Panc1 (cell line): Measurements from ENCODE around the gene TRIO. TPM values are rescaled to one million over a fixed set of nuclear protein-coding genes. Genes with fewer than 3 reads are reported as not detected.
A peak's percentile ranks its signal among the peaks of the same experiment; 100 is the strongest.

ENCODE experiments used
- ATAC-seq: fragments of 200-7000 bp; cut with Tn5 transposase; 2 replicates; pipeline ENCODE4 v1.9.1; 2020; ENCODE audit warnings: mild to moderate bottlenecking, moderate library complexity
- BruUV-seq: library from RNA; stranded (reverse); fragments of 400-500 nt; replicated peaks from 2 replicates; lab custom pipeline; 2021; lab: Mats Ljungman, UMichigan
- CTCF ChIA-PET: fragments of 300-600 bp; sonication (Branson Sonifier 250); formaldehyde crosslinking; loops from one replicate; lab custom pipeline; 2022; ENCODE audit warnings: antibody characterized with exemption; lab: Charles Lee
- POLR2A ChIA-PET: fragments of 300-600 bp; sonication (Branson Sonifier 250); formaldehyde crosslinking; loops from one replicate; lab custom pipeline; 2022; ENCODE audit warnings: antibody characterized with exemption; lab: Charles Lee
- DNase-seq: peaks from one replicate; pipeline ENCODE4 v3.0.0-alpha.2; 2010; ENCODE audit warnings: low read depth, low spot score
- H3K27ac ChIP-seq: 2 replicates; pipeline ENCODE4 v1.5.1; 2011; ENCODE audit warnings: mild to moderate bottlenecking, low read length, inconsistent platforms
- H3K27me3 ChIP-seq: fragments of 200-500 bp; sonication (Bioruptor generic); 2 replicates; pipeline ENCODE4 v1.6.0; 2014; ENCODE audit warnings: low read length, inconsistent platforms; ENCODE audit not compliant: control insufficient read depth, insufficient read depth
- H3K36me3 ChIP-seq: fragments of 200-500 bp; sonication (Bioruptor generic); 2 replicates; pipeline ENCODE4 v1.5.1; 2014; ENCODE audit warnings: inconsistent platforms, mild to moderate bottlenecking, low read length, moderate library complexity; ENCODE audit not compliant: control insufficient read depth, insufficient read depth
- H3K4me1 ChIP-seq: 2 replicates; pipeline ENCODE4 v1.5.1; 2011; ENCODE audit warnings: inconsistent platforms, mild to moderate bottlenecking, low read length, moderate library complexity; ENCODE audit not compliant: control insufficient read depth, insufficient read depth
- H3K4me3 ChIP-seq, 2 experiments: 2 replicates each; pipeline ENCODE4 v1.5.1; 2011 to 2012; ENCODE audit warnings: low read depth in 2 of 2, low read length in 2 of 2, mild to moderate bottlenecking in 2 of 2, inconsistent platforms in 1 of 2, moderate library complexity in 1 of 2
- H3K9me3 ChIP-seq: fragments of 200-500 bp; sonication (Bioruptor generic); 2 replicates; pipeline ENCODE4 v1.5.1; 2014; ENCODE audit warnings: low read depth, mild to moderate bottlenecking, inconsistent platforms, low read length, moderate library complexity; ENCODE audit not compliant: control insufficient read depth, insufficient read depth
- POLR2AphosphoS5 ChIP-seq: IDR thresholded peaks from 2 replicates; pipeline ENCODE4 v1.6.1; 2012; ENCODE audit warnings: mild to moderate bottlenecking, low read depth, low read length, moderate library complexity
- SIN3A ChIP-seq: IDR thresholded peaks from 2 replicates; pipeline ENCODE4 v1.6.1; 2012; ENCODE audit warnings: low read depth, mild to moderate bottlenecking, low read length, moderate library complexity, borderline replicate concordance; ENCODE audit not compliant: insufficient read depth
- TCF7L2 ChIP-seq: IDR thresholded peaks from 2 replicates; pipeline ENCODE4 v1.6.1; 2011; ENCODE audit warnings: mild to moderate bottlenecking, low read depth, low read length, inconsistent platforms
- in situ Hi-C: cut with HindIII; loops from 2 replicates; pipeline ENCODE4 v1.10.0; 2016; ENCODE audit warnings: low sequenced_read_pairs, low pct_unique_long_range_greater_than_20kb
- intact Hi-C: fragments of 100-400 bp; cut with micrococcal nuclease; formaldehyde crosslinking; loops from one replicate; pipeline ENCODE4 v1.10.0; 2022; ENCODE audit not compliant: unreplicated experiment
- total RNA-seq: library from RNA; stranded (reverse); gene quantifications from one replicate; pipeline ENCODE4 v1.2.1, GENCODE V29; 2021; ENCODE audit not compliant: unreplicated experiment
- TF ChIP-seq, protein P1 (sequence below), 2 experiments: IDR thresholded peaks; 2 replicates each; pipeline ENCODE4 v1.6.1; 2011 to 2012; ENCODE audit warnings: low read depth in 2 of 2, control low read depth in 1 of 2, low read length in 1 of 2, mild to moderate bottlenecking in 1 of 2, moderate library complexity in 1 of 2; ENCODE audit not compliant: insufficient read depth in 1 of 2
- TF ChIP-seq, protein P2 (sequence below): fragments of 450-650 bp; IDR thresholded peaks from 2 replicates; pipeline ENCODE4 v1.5.1; 2017; ENCODE audit warnings: mild to moderate bottlenecking

TRIO gene
- total RNA-seq, 1 experiment from 2014 or later = 349 TPM

DNA sequence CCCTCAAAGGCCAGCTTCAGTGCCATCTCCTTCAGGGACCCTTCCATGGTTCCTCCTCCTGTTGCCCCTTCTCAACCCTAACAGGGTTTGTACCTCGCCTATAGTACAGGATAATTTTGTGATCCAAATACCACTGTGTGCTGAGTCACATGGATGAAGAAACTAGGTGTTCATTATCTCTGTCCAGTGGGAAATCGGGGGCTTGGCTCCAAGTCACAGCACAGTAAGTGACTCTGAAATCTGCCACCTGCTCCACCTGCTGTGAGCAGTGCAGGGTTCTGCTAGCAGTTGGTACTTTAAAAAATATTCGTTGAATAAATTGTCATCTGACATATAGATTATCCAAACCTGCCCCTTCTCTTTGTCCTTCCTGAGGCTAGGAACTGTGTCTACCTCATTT is 315.3 kb downstream of the TRIO start:
- intact Hi-C loops (no loop called here), in situ Hi-C loops (no loop called here)
- no peaks in the 10 kb centered on the region for H3K4me1 ChIP-seq
- H3K36me3 ChIP-seq = peaks cover 53% of the 10 kb centered on the region
- BruUV-seq = no TSS peak
- ChIA-PET POLR2A (no interaction called here), CTCF (no interaction called here)
- no peaks in the 10 kb centered on the region for H3K27me3 ChIP-seq
- H3K4me3 ChIP-seq = no peak overlapping the region
- H3K9me3 ChIP-seq = no peaks in the 10 kb centered on the region; the same call in 1 of the 2 replicates
- no peak for ATAC-seq
- no peak for TF ChIP-seq SIN3A
- no peak for DNase-seq
- H3K27ac ChIP-seq = peak overlapping the region; percentile 7; the same call in 1 of the 2 replicates

DNA sequence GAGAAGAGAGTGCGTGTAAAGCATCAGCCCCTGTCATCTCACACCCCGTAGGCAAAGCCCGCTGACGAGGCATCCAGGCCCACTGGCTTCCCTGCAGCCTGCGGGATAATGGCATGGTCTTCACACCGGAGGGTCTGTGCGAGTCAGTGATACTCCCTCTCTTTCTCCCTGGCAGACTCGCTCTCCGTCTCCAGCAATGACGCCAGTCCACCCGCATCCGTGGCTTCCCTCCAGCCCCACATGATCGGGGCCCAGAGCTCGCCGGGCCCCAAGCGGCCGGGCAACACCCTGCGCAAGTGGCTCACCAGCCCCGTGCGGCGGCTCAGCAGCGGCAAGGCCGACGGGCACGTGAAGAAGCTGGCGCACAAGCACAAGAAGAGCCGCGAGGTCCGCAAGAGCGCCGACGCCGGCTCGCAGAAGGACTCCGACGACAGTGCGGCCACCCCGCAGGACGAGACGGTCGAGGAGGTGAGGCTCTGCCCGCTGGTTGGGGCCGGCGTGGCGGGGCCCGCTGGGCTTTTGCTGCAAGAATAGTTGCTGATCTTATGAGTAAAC is 317.8 kb downstream of the TRIO start:
- H3K4me1 ChIP-seq = no peaks in the 10 kb centered on the region
- no peaks in the 10 kb centered on the region for H3K27me3 ChIP-seq
- ATAC-seq (no peak), DNase-seq (no peak)
- ChIA-PET POLR2A (no interaction called here), CTCF (no interaction called here)
- no peak overlapping the region for H3K4me3 ChIP-seq
- H3K36me3 ChIP-seq = peaks cover 66% of the 10 kb centered on the region
- TF ChIP-seq, protein P1, sequence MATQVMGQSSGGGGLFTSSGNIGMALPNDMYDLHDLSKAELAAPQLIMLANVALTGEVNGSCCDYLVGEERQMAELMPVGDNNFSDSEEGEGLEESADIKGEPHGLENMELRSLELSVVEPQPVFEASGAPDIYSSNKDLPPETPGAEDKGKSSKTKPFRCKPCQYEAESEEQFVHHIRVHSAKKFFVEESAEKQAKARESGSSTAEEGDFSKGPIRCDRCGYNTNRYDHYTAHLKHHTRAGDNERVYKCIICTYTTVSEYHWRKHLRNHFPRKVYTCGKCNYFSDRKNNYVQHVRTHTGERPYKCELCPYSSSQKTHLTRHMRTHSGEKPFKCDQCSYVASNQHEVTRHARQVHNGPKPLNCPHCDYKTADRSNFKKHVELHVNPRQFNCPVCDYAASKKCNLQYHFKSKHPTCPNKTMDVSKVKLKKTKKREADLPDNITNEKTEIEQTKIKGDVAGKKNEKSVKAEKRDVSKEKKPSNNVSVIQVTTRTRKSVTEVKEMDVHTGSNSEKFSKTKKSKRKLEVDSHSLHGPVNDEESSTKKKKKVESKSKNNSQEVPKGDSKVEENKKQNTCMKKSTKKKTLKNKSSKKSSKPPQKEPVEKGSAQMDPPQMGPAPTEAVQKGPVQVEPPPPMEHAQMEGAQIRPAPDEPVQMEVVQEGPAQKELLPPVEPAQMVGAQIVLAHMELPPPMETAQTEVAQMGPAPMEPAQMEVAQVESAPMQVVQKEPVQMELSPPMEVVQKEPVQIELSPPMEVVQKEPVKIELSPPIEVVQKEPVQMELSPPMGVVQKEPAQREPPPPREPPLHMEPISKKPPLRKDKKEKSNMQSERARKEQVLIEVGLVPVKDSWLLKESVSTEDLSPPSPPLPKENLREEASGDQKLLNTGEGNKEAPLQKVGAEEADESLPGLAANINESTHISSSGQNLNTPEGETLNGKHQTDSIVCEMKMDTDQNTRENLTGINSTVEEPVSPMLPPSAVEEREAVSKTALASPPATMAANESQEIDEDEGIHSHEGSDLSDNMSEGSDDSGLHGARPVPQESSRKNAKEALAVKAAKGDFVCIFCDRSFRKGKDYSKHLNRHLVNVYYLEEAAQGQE (IDR thresholded peaks at IDR 0.05; ENCODE audit: insufficient read depth in 1 of 2, low read depth in 2 of 2, low read length in 1 of 2) = no peak
- TF ChIP-seq SIN3A (no peak), POLR2AphosphoS5 (no peak; the same call in 1 of the 2 replicates), TCF7L2 (no peak)
- TF ChIP-seq, protein P2, sequence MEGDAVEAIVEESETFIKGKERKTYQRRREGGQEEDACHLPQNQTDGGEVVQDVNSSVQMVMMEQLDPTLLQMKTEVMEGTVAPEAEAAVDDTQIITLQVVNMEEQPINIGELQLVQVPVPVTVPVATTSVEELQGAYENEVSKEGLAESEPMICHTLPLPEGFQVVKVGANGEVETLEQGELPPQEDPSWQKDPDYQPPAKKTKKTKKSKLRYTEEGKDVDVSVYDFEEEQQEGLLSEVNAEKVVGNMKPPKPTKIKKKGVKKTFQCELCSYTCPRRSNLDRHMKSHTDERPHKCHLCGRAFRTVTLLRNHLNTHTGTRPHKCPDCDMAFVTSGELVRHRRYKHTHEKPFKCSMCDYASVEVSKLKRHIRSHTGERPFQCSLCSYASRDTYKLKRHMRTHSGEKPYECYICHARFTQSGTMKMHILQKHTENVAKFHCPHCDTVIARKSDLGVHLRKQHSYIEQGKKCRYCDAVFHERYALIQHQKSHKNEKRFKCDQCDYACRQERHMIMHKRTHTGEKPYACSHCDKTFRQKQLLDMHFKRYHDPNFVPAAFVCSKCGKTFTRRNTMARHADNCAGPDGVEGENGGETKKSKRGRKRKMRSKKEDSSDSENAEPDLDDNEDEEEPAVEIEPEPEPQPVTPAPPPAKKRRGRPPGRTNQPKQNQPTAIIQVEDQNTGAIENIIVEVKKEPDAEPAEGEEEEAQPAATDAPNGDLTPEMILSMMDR = no peak
- no TSS peak for BruUV-seq
- no peak overlapping the region for H3K27ac ChIP-seq
- intact Hi-C loops (no loop called here), in situ Hi-C loops (no loop called here)
- H3K9me3 ChIP-seq = no peaks in the 10 kb centered on the region

DNA sequence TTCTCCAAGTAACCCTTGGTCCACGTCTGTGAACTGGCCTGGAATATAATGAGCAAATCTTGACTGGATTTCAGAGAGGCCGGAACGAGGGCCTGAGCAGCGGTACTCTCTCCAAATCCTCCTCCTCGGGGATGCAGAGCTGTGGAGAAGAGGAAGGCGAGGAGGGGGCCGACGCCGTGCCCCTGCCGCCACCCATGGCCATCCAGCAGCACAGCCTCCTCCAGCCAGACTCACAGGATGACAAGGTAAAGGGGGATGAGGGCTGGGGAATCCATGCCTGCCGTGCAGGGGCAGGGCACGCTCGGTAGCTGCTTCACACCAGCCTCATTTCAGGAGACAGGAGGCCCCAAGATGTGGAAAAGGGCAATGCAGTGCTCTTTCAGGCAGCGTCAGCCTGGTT is 319.5 kb downstream of the TRIO start:
- TF ChIP-seq POLR2AphosphoS5 (no peak), SIN3A (no peak), TCF7L2 (no peak)
- TF ChIP-seq, protein P1 (IDR thresholded peaks at IDR 0.05; ENCODE audit: insufficient read depth in 1 of 2, low read depth in 2 of 2, low read length in 1 of 2) = no peak
- TF ChIP-seq, protein P2 = no peak
- POLR2A ChIA-PET = no interaction called here
- Histone ChIP-seq H3K4me3 (no peak overlapping the region), H3K27ac (no peak overlapping the region), H3K27me3 (no peaks in the 10 kb centered on the region), H3K4me1 (no peaks in the 10 kb centered on the region), H3K36me3 (peaks cover 70% of the 10 kb centered on the region), H3K9me3 (no peaks in the 10 kb centered on the region)
- ATAC-seq (no peak), DNase-seq (no peak)
- in situ Hi-C loops = no loop called here
- BruUV-seq = no TSS peak
- CTCF ChIA-PET = no interaction called here
- intact Hi-C loops = no loop called here
